HG03039 (cell line): ENCODE results near the gene STYXL2.
A peak's percentile ranks its signal among the peaks of the same experiment; 100 is the strongest.

Experiments
- ATAC-seq: cut with Tn5 transposase; IDR thresholded peaks from one replicate; pipeline ENCODE4 v1.9.1; 2021; ENCODE audit warnings: mild to moderate bottlenecking, moderate library complexity; ENCODE audit not compliant: unreplicated experiment

The STYXL2 gene

GRCh38 chr1:167077128-167077867 is 16.6 kb upstream of the STYXL2 start:
- no peak for ATAC-seq

GRCh38 chr1:167077868-167078210 is 16.0 kb upstream of the STYXL2 start:
- ATAC-seq = no peak

GRCh38 chr1:167081594-167082156 is 12.2 kb upstream of the STYXL2 start:
- no peak for ATAC-seq

DNA sequence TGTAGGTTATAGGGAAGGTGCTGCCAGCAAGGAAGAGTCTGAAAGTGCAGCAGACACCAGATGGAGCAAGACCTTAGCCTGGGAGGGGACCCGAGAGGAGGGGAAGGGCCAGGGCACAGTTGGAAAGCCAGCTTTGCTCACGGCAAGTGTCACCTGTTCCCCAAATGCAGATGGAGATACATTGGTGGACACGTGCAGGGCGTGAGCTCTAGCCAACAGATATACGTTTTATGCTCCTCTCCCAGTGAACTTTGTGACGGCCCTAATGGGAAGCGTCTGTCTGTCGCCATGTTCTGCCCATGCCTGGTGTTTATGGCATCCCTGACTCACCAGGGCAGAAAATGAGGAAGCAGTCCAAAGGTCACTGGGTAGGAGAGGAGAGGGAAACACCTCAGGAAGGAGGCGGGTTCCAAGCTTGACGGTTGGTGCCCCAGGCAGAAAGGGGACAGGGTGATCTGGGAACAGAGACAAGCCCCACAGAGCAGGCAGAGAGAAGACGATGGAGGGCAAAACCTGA is 11.3 kb upstream of the STYXL2 start:
- ATAC-seq = no peak

GRCh38 chr1:167083066-167083665 is 10.7 kb upstream of the STYXL2 start:
- no peak for ATAC-seq

DNA sequence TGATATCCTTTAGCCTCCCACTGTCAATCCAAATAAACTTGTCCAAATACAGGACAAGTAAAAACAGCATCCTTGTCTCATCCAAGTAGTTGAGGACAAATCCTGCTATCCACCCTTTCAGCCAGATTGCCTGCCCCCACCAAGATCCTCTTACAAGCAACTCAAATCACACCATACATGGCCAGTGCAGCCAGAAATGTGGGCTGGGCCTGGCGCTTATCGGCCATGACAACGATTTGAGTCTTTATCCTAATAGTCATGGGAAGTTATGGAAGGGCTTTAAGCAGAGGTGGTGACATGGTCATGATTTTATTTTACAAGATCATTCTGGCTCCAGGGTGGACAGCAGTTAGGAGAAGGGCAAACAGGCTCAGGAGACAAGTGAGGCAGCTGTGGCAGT is 10.0 kb upstream of the STYXL2 start:
- ATAC-seq = no peak

- no peak for ATAC-seq
These were observed 9.1 kb upstream of the STYXL2 start for GRCh38 chr1:167084757-167085156.

DNA sequence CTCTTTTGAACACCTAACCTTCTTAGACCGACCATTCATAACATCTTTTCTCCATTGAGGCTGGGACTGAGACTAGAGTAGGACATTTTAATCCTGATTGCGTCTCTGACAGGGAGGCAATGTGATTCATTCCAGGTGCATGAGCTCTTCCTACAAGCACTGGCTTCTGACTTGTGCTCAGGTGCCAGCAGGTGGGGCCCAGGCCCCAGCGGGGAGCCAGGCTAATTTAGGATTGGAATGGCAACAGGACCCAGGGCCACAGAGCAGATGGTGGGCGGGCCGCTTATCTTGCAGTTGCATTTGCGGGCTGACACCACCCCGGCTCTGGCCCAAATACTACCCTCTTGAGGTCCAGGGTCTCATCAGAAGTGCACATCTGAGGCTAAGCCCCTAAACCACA is 7.8 kb upstream of the STYXL2 start:
- ATAC-seq = no peak

GRCh38 chr1:167086768-167087167 is 7.1 kb upstream of the STYXL2 start:
- ATAC-seq = no peak

- no peak for ATAC-seq
These were observed 5.0 kb upstream of the STYXL2 start for GRCh38 chr1:167088746-167089417.

GRCh38 chr1:167089939-167090313 is 3.9 kb upstream of the STYXL2 start:
- ATAC-seq = no peak

- ATAC-seq = peak; percentile 53
These were observed 3.4 kb upstream of the STYXL2 start, which contains the start of gene GPA33 for GRCh38 chr1:167090314-167090942. Gene GPA33 (minus strand): TSS chr1:167090377. CDS start chr1:167090287, 90 bp downstream.

GRCh38 chr1:167092653-167093052 is 1.2 kb upstream of the STYXL2 start:
- no peak for ATAC-seq

DNA sequence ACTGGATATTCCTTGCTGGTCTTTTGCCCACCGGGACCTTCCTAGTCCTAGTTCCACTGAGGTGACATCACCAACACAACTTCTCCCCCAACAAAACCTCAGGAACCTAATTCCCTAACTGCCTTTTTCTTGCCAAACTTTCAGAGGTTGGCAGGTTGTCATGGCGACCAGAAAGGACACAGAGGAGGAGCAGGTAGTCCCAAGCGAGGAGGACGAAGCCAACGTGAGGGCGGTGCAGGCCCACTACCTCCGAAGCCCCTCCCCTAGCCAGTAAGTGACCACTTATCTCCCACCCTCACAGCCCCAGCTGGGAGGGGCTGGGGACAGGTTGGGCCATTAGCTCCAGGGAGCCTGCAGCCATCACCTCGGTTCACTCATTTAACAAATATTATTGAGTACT is 815 bp downstream of the STYXL2 start:
- ATAC-seq = no peak

- ATAC-seq = no peak
These were observed 1.5 kb downstream of the STYXL2 start for GRCh38 chr1:167095368-167095767.

DNA sequence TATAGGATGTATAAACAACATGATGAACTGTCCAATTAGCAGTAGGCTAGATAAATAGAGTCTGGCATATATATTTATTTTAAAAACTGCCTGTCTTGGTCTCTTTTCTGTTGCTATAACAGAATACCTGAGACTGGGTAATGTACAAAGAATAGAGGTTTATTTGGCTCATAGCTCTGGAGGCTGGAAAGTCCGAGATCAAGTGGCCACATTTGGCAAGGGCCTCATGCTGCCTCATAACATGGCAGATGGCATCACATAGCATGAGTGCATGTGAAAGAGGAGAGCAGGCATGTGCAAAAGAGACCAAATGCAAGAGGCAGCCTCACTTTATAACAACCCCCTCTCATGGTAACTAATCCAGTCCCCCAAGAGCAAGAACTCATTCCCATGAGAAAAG is 6.0 kb downstream of the STYXL2 start:
- ATAC-seq = no peak

- ATAC-seq = no peak
These were observed 6.9 kb downstream of the STYXL2 start for GRCh38 chr1:167100730-167101129.

DNA sequence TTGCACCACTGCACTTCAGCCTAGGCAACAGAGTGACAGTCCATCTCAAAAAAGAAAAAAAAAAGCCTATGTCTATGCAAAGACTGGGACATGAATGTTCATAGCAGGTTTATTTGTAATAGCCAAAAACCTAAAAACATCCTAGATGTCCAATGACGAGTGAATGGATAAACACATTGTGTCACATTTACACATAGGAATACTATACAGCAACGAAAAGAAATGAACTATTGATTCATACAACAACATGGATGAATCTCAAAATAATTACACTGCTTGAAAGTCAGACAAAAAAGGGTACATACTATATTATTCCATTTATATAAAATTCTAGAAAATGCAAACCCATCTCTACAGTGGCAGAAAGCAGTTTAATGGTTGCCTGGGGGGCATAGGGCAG is 7.9 kb downstream of the STYXL2 start:
- ATAC-seq = no peak

DNA sequence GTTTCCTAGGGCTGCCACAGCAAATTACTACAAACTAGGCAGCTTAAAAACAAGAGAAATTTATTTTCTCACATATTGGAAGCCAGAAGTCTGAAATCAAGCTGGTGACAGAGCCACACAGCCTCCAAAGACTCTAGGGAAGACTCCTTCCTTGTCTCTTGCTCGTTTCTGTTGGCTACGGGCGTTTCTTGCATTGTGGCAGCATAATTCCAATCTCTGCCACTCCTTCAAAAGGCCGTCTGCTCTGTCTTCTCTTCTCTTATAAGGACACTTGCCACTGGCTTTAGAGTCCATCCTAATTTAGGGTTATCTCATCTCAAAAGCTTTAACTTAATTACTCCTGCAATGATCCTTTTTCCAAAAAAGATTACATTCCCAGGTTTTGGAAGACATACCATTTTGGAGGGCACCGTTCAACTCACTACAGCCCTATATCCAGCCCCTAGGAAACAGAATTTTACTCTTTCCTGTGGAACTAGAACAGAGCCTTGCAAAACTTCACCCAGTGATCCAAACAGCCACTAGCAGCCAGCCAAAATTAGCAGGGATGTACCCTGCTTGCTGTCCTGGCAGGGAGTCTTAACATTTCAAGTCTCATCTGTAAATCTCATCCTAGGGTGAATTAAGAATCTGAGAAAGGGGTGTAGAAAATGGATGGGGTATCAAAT is 9.2 kb downstream of the STYXL2 start:
- no peak for ATAC-seq

DNA sequence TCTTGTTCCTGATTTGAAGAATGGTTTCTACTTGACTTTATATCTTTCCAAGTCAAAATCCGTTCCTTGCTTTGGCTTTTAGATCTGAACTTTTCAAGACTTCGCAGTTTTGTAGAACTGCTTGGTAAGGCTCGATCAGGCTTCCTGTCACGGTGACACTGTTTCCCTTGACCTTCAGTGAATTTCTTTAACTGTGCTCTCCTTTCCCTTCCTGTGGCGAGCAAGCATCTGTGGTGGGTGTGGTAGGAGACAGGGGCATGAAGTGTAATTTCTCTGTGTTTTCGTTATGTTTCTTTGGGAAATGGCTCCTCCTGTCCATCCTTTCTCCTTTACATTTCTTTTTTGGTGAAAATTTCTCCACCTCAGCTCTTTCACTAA is 10.4 kb downstream of the STYXL2 start:
- ATAC-seq = no peak
